ENCODE data around the gene IMPG2.

Gene IMPG2

DNA sequence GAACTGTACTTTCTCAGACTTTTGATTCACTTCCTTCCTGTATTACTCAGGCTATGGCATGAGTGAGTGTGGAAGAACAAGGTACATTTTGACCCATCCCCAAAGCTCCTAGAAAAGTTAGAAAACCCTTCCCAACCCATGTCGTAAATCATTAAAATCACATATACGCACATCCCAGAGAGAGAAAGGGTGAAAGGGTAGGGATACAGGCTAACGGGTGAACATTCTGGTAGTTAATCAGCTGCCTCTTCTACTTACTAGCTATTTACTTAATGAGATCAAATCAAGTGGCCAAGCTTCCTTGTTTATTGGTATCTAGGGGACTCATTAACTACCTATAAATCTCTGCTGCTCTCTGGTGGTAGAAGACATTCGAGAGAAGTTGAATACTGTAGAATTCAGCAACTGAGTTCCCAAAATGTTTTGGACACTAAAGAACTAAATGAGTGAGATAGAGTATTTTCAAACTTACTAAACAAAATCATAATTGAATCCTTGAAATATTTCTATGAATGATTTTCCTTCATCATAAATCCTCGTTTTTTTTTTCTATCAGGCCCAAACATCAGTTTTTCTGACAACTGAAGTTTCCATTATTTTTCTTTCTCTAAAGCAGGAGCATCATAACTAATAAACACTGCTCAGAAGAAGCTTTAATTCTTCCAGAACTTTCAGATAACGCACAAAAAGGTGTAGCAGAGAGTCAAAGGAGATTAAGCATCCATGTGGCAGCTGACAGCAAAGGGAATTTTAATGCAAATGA, 124.2 kb downstream of the IMPG2 start:
- Histone ChIP-seq H3K27ac (ENCODE audit: low read length) (no peak overlapping the region), H3K27me3 (ENCODE audit: insufficient read depth, low read length, poor library complexity) (no peaks in the 10 kb centered on the region), H3K79me2 (ENCODE audit: insufficient read depth, low read length) (no peaks in the 10 kb centered on the region), H3K4me1 (ENCODE audit: insufficient read depth, low read length) (no peaks in the 10 kb centered on the region), H3K9ac (ENCODE audit: low read depth, low read length) (no peak overlapping the region), H3K9me3 (ENCODE audit: insufficient read depth, low read length, severe bottlenecking) (no peaks in the 10 kb centered on the region), H2AFZ (ENCODE audit: low read depth, low read length) (no peak overlapping the region), H4K20me1 (ENCODE audit: insufficient read depth, low read length) (no peaks in the 10 kb centered on the region), H3K4me2 (ENCODE audit: insufficient read depth, low read length) (no peak overlapping the region), H3K36me3 (ENCODE audit: insufficient read depth, low read length) (no peaks in the 10 kb centered on the region), H3K4me3 (ENCODE audit: low read depth in 1 of 2, low read length in 2 of 2) (no peak overlapping the region)
- TF ChIP-seq, protein P1, sequence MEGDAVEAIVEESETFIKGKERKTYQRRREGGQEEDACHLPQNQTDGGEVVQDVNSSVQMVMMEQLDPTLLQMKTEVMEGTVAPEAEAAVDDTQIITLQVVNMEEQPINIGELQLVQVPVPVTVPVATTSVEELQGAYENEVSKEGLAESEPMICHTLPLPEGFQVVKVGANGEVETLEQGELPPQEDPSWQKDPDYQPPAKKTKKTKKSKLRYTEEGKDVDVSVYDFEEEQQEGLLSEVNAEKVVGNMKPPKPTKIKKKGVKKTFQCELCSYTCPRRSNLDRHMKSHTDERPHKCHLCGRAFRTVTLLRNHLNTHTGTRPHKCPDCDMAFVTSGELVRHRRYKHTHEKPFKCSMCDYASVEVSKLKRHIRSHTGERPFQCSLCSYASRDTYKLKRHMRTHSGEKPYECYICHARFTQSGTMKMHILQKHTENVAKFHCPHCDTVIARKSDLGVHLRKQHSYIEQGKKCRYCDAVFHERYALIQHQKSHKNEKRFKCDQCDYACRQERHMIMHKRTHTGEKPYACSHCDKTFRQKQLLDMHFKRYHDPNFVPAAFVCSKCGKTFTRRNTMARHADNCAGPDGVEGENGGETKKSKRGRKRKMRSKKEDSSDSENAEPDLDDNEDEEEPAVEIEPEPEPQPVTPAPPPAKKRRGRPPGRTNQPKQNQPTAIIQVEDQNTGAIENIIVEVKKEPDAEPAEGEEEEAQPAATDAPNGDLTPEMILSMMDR (IDR thresholded peaks at IDR 0.05; ENCODE audit: borderline replicate concordance, extremely low read depth, low read length, poor library complexity, severe bottlenecking) = peak; percentile 41
- no peak for TF ChIP-seq EZH2 (IDR thresholded peaks at IDR 0.05; ENCODE audit: borderline replicate concordance, low read depth, low read length, severe bottlenecking)
- no peak for ATAC-seq (ENCODE audit: insufficient read depth, low read depth)
- no peak for DNase-seq

DNA sequence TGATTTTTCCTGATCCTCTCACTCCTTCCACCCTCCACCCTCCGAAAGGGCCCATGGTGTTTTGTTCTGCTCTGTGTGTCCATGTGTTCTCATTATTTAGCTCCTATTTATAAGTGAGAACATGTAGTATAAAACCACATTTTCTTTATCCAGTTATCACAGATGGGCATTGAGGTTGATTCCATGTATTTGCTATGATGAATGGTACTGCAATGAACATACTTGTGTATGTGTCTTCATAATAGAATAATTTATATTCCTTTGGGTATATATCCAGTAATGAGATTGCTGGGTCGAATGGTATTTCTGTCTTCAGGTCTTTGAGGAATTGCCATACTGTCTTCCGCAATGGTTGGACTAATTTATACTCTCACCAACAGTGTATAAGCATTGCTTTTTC, 126.0 kb downstream of the IMPG2 start:
- H3K4me1 ChIP-seq (ENCODE audit: insufficient read depth, low read length) = no peaks in the 10 kb centered on the region
- no peak overlapping the region for H3K27ac ChIP-seq (ENCODE audit: low read length)
- H3K4me3 ChIP-seq (ENCODE audit: low read depth in 1 of 2, low read length in 2 of 2) = no peak overlapping the region
- TF ChIP-seq, protein P1 (IDR thresholded peaks at IDR 0.05; ENCODE audit: borderline replicate concordance, extremely low read depth, low read length, poor library complexity, severe bottlenecking) = no peak
- no peak for TF ChIP-seq EZH2 (IDR thresholded peaks at IDR 0.05; ENCODE audit: borderline replicate concordance, low read depth, low read length, severe bottlenecking)
- DNase-seq (no peak), ATAC-seq (ENCODE audit: insufficient read depth, low read depth) (no peak)
- H3K9ac ChIP-seq (ENCODE audit: low read depth, low read length) = no peak overlapping the region
- no peaks in the 10 kb centered on the region for H3K79me2 ChIP-seq (ENCODE audit: insufficient read depth, low read length)
- H3K9me3 ChIP-seq (ENCODE audit: insufficient read depth, low read length, severe bottlenecking) = no peaks in the 10 kb centered on the region
- H3K36me3 ChIP-seq (ENCODE audit: insufficient read depth, low read length) = no peaks in the 10 kb centered on the region
- H3K27me3 ChIP-seq (ENCODE audit: insufficient read depth, low read length, poor library complexity) = no peaks in the 10 kb centered on the region
- H3K4me2 ChIP-seq (ENCODE audit: insufficient read depth, low read length) = no peak overlapping the region
- no peaks in the 10 kb centered on the region for H4K20me1 ChIP-seq (ENCODE audit: insufficient read depth, low read length)
- no peak overlapping the region for H2AFZ ChIP-seq (ENCODE audit: low read depth, low read length)

DNA sequence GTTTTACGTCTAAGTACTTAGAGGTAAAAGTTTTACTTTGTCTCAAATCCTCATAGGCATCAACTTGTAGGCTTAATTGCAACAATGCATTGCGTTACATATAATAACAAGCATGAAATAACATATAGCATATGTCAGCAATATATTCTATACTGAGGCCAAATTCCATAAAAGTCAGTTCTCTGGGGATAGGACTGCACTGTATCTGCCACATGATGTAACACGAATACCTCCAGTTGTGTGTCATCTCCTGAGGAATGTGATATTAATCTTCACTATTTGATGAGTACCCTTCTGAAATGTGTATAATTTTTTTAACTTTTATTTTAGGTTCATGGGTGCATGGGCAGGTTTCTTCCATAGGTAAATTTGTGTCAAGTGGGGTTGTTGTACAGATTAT, 126.4 kb downstream of the IMPG2 start:
- no peak overlapping the region for H3K27ac ChIP-seq (ENCODE audit: low read length)
- no peaks in the 10 kb centered on the region for H3K36me3 ChIP-seq (ENCODE audit: insufficient read depth, low read length)
- DNase-seq (no peak), ATAC-seq (ENCODE audit: insufficient read depth, low read depth) (no peak)
- H3K4me3 ChIP-seq (ENCODE audit: low read depth in 1 of 2, low read length in 2 of 2) = no peak overlapping the region
- no peak overlapping the region for H3K4me2 ChIP-seq (ENCODE audit: insufficient read depth, low read length)
- H2AFZ ChIP-seq (ENCODE audit: low read depth, low read length) = no peak overlapping the region
- no peaks in the 10 kb centered on the region for H3K79me2 ChIP-seq (ENCODE audit: insufficient read depth, low read length)
- no peak for TF ChIP-seq EZH2 (IDR thresholded peaks at IDR 0.05; ENCODE audit: borderline replicate concordance, low read depth, low read length, severe bottlenecking)
- TF ChIP-seq, protein P1 (IDR thresholded peaks at IDR 0.05; ENCODE audit: borderline replicate concordance, extremely low read depth, low read length, poor library complexity, severe bottlenecking) = no peak
- no peaks in the 10 kb centered on the region for H3K9me3 ChIP-seq (ENCODE audit: insufficient read depth, low read length, severe bottlenecking)
- H3K27me3 ChIP-seq (ENCODE audit: insufficient read depth, low read length, poor library complexity) = no peaks in the 10 kb centered on the region
- no peak overlapping the region for H3K9ac ChIP-seq (ENCODE audit: low read depth, low read length)
- no peaks in the 10 kb centered on the region for H4K20me1 ChIP-seq (ENCODE audit: insufficient read depth, low read length)
- no peaks in the 10 kb centered on the region for H3K4me1 ChIP-seq (ENCODE audit: insufficient read depth, low read length)

All from DND-41 (cell line).